ENCODE measurements around the gene EFHD2. TPM values are rescaled to one million over a fixed set of nuclear protein-coding genes. Genes with fewer than 3 reads are reported as not detected.
"Not testable (repeated sequence)": the region's sequence is repeated elsewhere in the genome, so short reads cannot be mapped to it uniquely, and the experiment has no call there.

The EFHD2 gene
- total RNA-seq, 2 donors from 2014 or later, result 56.7 to 78.6 TPM

GRCh38 chr1:15469361-15469760 lies 59.7 kb downstream of the EFHD2 start:
- ATAC-seq (no peak), DNase-seq (no peak)
- Histone ChIP-seq H3K4me1 (peaks cover 66% of the 10 kb centered on the region), H3K9me3 (no peaks in the 10 kb centered on the region), H3K4me3 (no peak overlapping the region), H3K27ac (peak overlapping the region; percentile 46 to 72 (median 64)), H3K36me3 (replicated peaks in 1 of 2; ENCODE audit: insufficient read depth in 1 of 2, low read depth in 2 of 2) (no peaks in the 10 kb centered on the region), H3K27me3 (no peaks in the 10 kb centered on the region)
- intact Hi-C loops (cut with DNase I), result no loop called here
- no peak for TF ChIP-seq CTCF (IDR thresholded peaks at IDR 0.05)
- WGBS, 2 donors, result 27% methylated on average over 3 of the region's 3 CpGs

DNA sequence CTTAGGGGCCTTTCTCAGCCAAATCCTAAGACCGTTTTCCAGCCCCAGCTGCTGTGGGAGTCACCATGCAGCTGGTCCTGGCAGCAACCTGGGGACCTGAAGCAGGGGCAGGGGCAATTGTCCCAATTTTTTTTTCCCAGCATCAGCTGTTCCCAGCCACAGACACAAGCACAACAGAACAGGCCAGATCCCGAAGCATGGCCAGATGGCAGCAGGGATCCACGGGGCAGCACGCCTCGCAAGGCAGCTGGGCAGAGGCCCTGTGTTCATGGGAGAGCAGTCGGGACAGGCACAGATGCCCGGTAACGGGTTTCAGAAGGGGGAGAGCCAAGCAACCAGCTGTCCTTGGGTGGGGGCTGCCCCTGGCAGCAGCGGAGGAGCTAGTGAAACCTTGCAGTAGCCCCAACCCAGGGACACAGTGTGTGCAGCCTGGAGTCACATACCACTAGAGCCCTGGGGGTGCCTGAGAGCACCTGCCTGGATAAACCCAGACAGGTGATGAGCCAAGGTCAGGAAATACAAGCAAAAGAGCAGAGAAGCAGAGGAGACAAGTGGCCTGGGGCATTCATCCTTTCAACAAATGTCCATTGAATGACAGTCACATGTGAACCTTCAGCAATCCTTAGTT lies 60.2 kb downstream of the EFHD2 start:
- Histone ChIP-seq H3K27ac (peak overlapping the region; percentile 46 to 72 (median 64)), H3K4me1 (peaks cover 66% of the 10 kb centered on the region)
- H3K4me3 ChIP-seq; intact Hi-C loops (cut with DNase I); H3K36me3 ChIP-seq (replicated peaks in 1 of 2; ENCODE audit: insufficient read depth in 1 of 2, low read depth in 2 of 2); H3K9me3 ChIP-seq; H3K27me3 ChIP-seq: not testable (repeated sequence)
- DNase-seq, result peak in 1 of 4 donors; percentile 56
- WGBS, 2 donors, result 37 to 51% methylated on average over 2 to 9 of the region's 9 CpGs
- peak; percentile 23 for ATAC-seq

- ATAC-seq; H3K9me3 ChIP-seq; H3K36me3 ChIP-seq (replicated peaks in 1 of 2; ENCODE audit: insufficient read depth in 1 of 2, low read depth in 2 of 2); H3K4me3 ChIP-seq; DNase-seq; intact Hi-C loops (cut with DNase I); H3K27me3 ChIP-seq: not testable (repeated sequence)
- 36 to 45% methylated on average over 5 of the region's 5 CpGs for WGBS, 2 donors
- peaks cover 74% of the 10 kb centered on the region for H3K4me1 ChIP-seq
- H3K27ac ChIP-seq, result peak overlapping the region in 3 of 4 donors; percentile 46 to 75 (median 60)
Observed at GRCh38 chr1:15471067-15471466, 61.4 kb downstream of the EFHD2 start.

DNA sequence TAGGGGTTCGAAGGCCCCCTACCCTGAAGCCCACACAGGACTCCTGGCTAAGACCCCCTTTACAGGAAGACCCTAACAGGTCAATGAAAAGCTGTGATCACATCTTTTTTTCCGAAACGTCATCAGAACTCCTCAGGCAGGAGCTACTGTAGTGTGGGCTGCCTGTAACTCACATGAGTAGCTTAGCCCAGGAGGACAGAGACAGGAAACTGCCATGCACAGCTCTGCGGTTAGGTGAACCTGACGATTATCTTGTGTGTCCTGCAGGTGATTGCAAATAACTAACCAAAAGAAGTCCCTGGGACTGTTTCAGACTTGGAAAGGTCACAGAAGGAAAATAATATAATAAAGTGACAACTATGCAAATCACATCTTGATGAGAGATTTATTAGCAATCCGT lies 62.0 kb downstream of the EFHD2 start:
- peaks cover 80% of the 10 kb centered on the region for H3K4me1 ChIP-seq
- ATAC-seq; DNase-seq; H3K27me3 ChIP-seq; H3K4me3 ChIP-seq; intact Hi-C loops (cut with DNase I); H3K9me3 ChIP-seq; H3K36me3 ChIP-seq (replicated peaks in 1 of 2; ENCODE audit: insufficient read depth in 1 of 2, low read depth in 2 of 2): not testable (repeated sequence)
- 34 to 38% methylated on average over 4 to 6 of the region's 6 CpGs for WGBS, 2 donors
- peak overlapping the region in 3 of 4 donors; percentile 75 to 78 (median 75) for H3K27ac ChIP-seq

GRCh38 chr1:15472587-15472986 lies 62.9 kb downstream of the EFHD2 start:
- WGBS, 2 donors, result 26 to 30% methylated on average over 7 to 11 of the region's 11 CpGs
- peak overlapping the region; percentile 4 to 78 (median 75) for H3K27ac ChIP-seq
- DNase-seq (no peak), ATAC-seq (no peak)
- H3K27me3 ChIP-seq, result no peaks in the 10 kb centered on the region
- peaks cover 88% of the 10 kb centered on the region for H3K4me1 ChIP-seq
- no peak overlapping the region for H3K4me3 ChIP-seq
- H3K36me3 ChIP-seq (replicated peaks in 1 of 2; ENCODE audit: insufficient read depth in 1 of 2, low read depth in 2 of 2), result no peaks in the 10 kb centered on the region
- no peaks in the 10 kb centered on the region for H3K9me3 ChIP-seq
- intact Hi-C loops (cut with DNase I), result no loop called here
- TF ChIP-seq POLR2A (IDR thresholded peaks at IDR 0.05) (no peak), CTCF (IDR thresholded peaks at IDR 0.05) (no peak)

DNA sequence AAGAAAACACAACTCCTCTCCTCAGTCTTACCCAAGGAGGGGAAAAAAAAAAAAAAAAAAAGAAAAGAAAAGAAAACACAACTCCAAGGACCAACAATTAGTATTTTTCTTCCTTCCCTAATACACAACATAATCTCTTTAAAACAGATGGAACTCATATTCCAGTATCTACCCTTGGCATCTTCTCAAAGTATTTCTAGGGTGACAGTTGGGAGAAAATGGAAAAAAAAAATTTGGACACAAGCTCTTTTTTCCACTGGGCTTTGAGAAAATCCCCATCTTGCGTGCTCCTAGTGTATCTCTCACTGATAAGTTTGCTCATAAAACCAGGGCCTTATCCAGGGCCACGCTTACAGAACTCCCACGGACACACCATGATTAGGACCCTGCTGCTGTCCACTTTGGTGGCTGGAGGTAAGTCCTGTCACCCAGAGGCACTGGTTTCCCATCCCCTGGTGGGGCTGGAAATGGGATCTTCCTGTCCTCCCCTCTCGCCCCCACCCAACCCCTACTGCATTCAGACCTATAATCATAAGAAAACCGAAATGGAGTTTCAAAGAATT lies 66.1 kb downstream of the EFHD2 start, which contains the start of gene CELA2B:
TSS of gene CELA2B (plus strand) at position 353 of the 563 bp plus-strand sequence. CDS start at position 375, 22 bp downstream.
- no peak for DNase-seq
- Histone ChIP-seq H3K36me3 (replicated peaks in 1 of 2; ENCODE audit: insufficient read depth in 1 of 2, low read depth in 2 of 2) (no peaks in the 10 kb centered on the region), H3K27ac (peak within 1 kb of the TSS; percentile 75 to 78 (median 76)), H3K4me1 (peaks cover 90% of the 10 kb centered on the region), H3K9me3 (no peaks in the 10 kb centered on the region), H3K27me3 (no peaks in the 10 kb centered on the region), H3K4me3 (no peak within 1 kb of the TSS)
- WGBS, 2 donors, result 40 to 61% methylated on average over 5 of the region's 5 CpGs
- no peak for ATAC-seq
- TF ChIP-seq POLR2A (IDR thresholded peaks at IDR 0.05) (no peak), CTCF (IDR thresholded peaks at IDR 0.05) (no peak)
- intact Hi-C loops (cut with DNase I), result no loop called here

Measured in body of pancreas (tissue), 4 donors.